IPS DF 6.9 (cell line): ENCODE data around the gene ASXL1.
A peak's percentile ranks its signal among the peaks of the same experiment; 100 is the strongest.
"Not testable (repeated sequence)": the region's sequence is repeated elsewhere in the genome, so short reads cannot be mapped to it uniquely, and the experiment has no call there.

Source experiments
- DNase-seq: peaks from one replicate; pipeline ENCODE4 v3.0.0-alpha.2; 2013; ENCODE audit warnings: low read depth, low spot score
- H3K27ac ChIP-seq: one replicate; pipeline ENCODE4 v1.5.1; 2013; ENCODE audit warnings: low read length, control low read depth
- H3K27me3 ChIP-seq: 2 replicates; pipeline ENCODE4 v1.6.1; 2013; ENCODE audit warnings: mild to moderate bottlenecking, low read length; ENCODE audit not compliant: control insufficient read depth, insufficient read depth
- H3K36me3 ChIP-seq: 2 replicates; pipeline ENCODE4 v1.6.1; 2013; ENCODE audit warnings: low read length; ENCODE audit not compliant: control insufficient read depth, insufficient read depth
- H3K4me1 ChIP-seq: 2 replicates; pipeline ENCODE4 v1.6.1; 2013; ENCODE audit warnings: low read length; ENCODE audit not compliant: control insufficient read depth, insufficient read depth
- H3K4me3 ChIP-seq: 2 replicates; pipeline ENCODE4 v1.5.1; 2013; ENCODE audit warnings: mild to moderate bottlenecking, low read length
- H3K9me3 ChIP-seq: 2 replicates; pipeline ENCODE4 v1.6.1; 2013; ENCODE audit warnings: low read length, inconsistent platforms; ENCODE audit not compliant: control insufficient read depth, insufficient read depth
- WGBS: extraction: QIAGEN DNeasy Blood & Tissue Kit; methylation state at CpG from one replicate; pipeline ENCODE4 v1.1.7; 2013; ENCODE audit warnings: mixed read lengths, missing lambda C conversion rate; ENCODE audit not compliant: insufficient read length, insufficient coverage; 5-methylcytosine and 5-hydroxymethylcytosine counted together

Gene ASXL1

DNA sequence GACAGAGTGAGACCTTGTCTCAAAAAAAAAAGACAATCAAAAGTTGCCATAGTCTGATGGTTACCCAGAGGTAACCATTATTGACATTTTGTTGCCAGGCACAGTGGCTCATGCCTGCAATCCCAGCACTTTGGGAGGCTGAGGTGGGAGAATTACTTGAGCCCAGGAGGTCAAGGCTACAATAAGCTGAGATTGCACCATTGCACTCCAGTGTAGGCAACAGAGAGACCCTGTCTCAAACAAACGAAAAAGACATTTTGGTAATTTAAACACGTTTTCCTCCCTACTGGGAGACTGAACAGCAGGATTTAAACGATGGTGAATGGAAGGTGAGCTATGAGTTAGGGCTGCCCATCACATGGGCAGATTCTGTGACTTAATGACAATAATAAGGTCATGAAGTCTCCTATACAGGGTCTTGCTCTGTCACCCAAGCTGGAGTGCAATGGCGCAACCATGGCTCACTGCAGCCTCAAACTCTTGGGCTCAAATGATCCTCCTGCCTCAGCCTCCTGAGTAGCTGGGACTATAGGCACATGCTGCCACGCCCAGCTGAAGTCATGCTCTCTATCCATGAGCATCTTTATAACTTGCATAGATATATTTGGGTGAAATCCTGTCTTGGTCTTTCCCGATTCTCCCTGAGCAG is 4.2 kb upstream of the ASXL1 start:
- Histone ChIP-seq H3K27me3 (no peaks in the 10 kb centered on the region), H3K36me3 (no peaks in the 10 kb centered on the region), H3K27ac (no peak overlapping the region), H3K4me1 (no peaks in the 10 kb centered on the region), H3K9me3 (no peaks in the 10 kb centered on the region; the same call in 1 of the 2 replicates), H3K4me3 (no peak overlapping the region)
- no CpG with 5 or more reads among the region's 6 CpGs for WGBS
- DNase-seq = no peak

DNA sequence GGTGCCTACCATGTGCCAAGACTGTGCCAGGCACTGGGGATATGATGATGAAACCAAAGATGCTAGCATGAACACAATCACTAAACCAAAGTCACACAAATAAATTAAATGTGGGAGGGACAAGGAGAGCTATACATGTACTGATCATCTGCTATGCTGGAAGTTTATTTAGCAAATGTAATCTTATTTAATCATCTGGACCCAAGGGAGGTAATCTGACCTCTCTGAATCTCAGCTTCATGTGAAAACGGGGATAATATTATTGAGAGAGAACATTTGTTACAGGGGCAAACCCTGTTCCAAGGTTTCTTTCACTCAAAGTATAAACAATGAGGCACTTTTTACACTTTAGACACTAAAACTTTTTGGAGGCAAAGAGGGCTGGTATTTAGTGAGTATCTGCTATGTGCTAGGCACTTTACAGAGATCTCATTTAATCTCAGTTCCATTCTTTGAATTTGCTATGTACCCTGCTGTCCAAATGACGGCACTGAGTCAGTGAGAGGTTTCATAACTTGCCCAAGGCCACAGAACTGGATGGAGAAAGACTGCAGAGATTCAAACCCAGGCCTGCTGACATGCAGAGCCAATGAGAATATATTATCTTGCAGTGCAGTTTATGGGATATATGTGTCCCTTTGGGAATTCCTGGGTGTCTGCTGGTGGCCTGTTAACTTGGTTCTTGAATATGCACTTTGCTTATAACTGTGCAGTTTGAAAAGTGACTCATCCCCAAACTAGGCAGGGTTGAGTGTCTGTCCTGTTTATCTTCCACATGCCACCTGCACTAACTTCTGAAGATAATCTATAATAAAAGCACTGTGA is 3.3 kb upstream of the ASXL1 start:
- H3K4me1 ChIP-seq = no peaks in the 10 kb centered on the region
- H3K36me3 ChIP-seq = no peaks in the 10 kb centered on the region
- H3K27me3 ChIP-seq = peaks cover 4% of the 10 kb centered on the region; the same call in 1 of the 2 replicates
- no CpG with 5 or more reads among the region's 2 CpGs for WGBS
- H3K9me3 ChIP-seq = no peaks in the 10 kb centered on the region; the same call in 1 of the 2 replicates
- no peak for DNase-seq
- no peak overlapping the region for H3K27ac ChIP-seq
- H3K4me3 ChIP-seq = no peak overlapping the region

DNA sequence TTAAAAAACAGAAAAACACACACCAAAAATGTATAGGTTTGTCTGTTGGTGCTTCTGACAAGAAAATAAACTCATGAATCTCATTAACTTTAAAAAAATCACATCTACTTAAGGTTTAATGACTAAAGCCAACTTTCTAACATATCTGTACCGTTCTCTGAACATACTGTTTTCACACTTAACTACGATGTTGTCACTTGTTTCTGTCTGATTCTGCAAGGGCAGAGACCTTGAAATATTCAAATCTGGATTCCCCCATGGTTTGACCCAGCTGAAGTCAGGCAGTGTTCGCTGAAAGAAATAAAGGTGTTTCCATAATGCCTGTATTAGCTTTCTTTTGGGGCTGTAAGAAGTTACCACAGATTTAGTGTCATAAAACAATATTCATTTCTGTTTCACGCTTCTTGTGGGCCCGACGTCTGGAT is 2.7 kb upstream of the ASXL1 start:
- WGBS = no CpG with 5 or more reads among the region's 6 CpGs
- Histone ChIP-seq H3K9me3 (no peaks in the 10 kb centered on the region; the same call in 1 of the 2 replicates), H3K27me3 (peaks cover 8% of the 10 kb centered on the region), H3K4me3 (no peak overlapping the region), H3K27ac (no peak overlapping the region), H3K36me3 (no peaks in the 10 kb centered on the region), H3K4me1 (no peaks in the 10 kb centered on the region)
- DNase-seq = no peak

- H3K36me3 ChIP-seq, H3K27ac ChIP-seq, DNase-seq, H3K9me3 ChIP-seq, H3K4me3 ChIP-seq, H3K4me1 ChIP-seq: not testable (repeated sequence)
- peaks cover 11% of the 10 kb centered on the region for H3K27me3 ChIP-seq
- no CpG with 5 or more reads among the region's 7 CpGs for WGBS
These were observed 2.1 kb upstream of the ASXL1 start for GRCh38 chr20:32355907-32356621.

GRCh38 chr20:32356622-32357374 is 1.3 kb upstream of the ASXL1 start:
- Histone ChIP-seq H3K36me3 (no peaks in the 10 kb centered on the region), H3K4me1 (no peaks in the 10 kb centered on the region), H3K27ac (no peak overlapping the region), H3K9me3 (no peaks in the 10 kb centered on the region; the same call in 1 of the 2 replicates), H3K4me3 (no peak overlapping the region), H3K27me3 (peaks cover 12% of the 10 kb centered on the region)
- no CpG with 5 or more reads among the region's 13 CpGs for WGBS
- no peak for DNase-seq

GRCh38 chr20:32357375-32357868 is 709 bp upstream of the ASXL1 start:
- no peak for DNase-seq
- no peaks in the 10 kb centered on the region for H3K4me1 ChIP-seq

DNA sequence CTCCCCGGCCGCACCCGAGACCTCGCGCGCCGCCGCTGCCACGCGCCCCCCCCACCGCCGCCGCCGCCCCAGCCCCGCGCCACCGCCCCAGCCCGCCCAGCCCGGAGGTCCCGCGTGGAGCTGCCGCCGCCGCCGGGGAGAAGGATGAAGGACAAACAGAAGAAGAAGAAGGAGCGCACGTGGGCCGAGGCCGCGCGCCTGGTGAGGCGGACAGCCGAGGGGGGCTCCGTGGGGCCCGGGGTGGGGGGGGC is 426 bp downstream of the ASXL1 start:
- H3K4me1 ChIP-seq = no peaks in the 10 kb centered on the region
- H3K4me3 ChIP-seq = peak overlapping the region; percentile 86
- no peaks in the 10 kb centered on the region for H3K36me3 ChIP-seq
- H3K9me3 ChIP-seq = no peaks in the 10 kb centered on the region; the same call in 1 of the 2 replicates
- no peak overlapping the region for H3K27ac ChIP-seq
- DNase-seq = no peak
- WGBS = no CpG with 5 or more reads among the region's 35 CpGs
- H3K27me3 ChIP-seq = peaks cover 15% of the 10 kb centered on the region

More at GRCh38 chr20:32357375-32357868, 709 bp upstream of the ASXL1 start:
- Histone ChIP-seq H3K27ac (no peak overlapping the region), H3K36me3 (no peaks in the 10 kb centered on the region), H3K9me3 (no peaks in the 10 kb centered on the region; the same call in 1 of the 2 replicates), H3K4me3 (peak overlapping the region; percentile 37; the same call in 1 of the 2 replicates), H3K27me3 (peaks cover 15% of the 10 kb centered on the region)
- WGBS = no CpG with 5 or more reads among the region's 11 CpGs

- no CpG with 5 or more reads among the region's 46 CpGs for WGBS
- Histone ChIP-seq H3K4me3 (peak overlapping the region; percentile 86; the same call in 1 of the 2 replicates), H3K36me3 (no peaks in the 10 kb centered on the region), H3K9me3 (no peaks in the 10 kb centered on the region; the same call in 1 of the 2 replicates), H3K27ac (no peak overlapping the region), H3K27me3 (peaks cover 15% of the 10 kb centered on the region), H3K4me1 (no peaks in the 10 kb centered on the region)
- DNase-seq = peak; percentile 82
These were observed 927 bp downstream of the ASXL1 start for GRCh38 chr20:32358883-32359632.

GRCh38 chr20:32359633-32360332 is 1.7 kb downstream of the ASXL1 start:
- H3K27ac ChIP-seq = no peak overlapping the region
- no peaks in the 10 kb centered on the region for H3K36me3 ChIP-seq
- WGBS = no CpG with 5 or more reads among the region's 11 CpGs
- H3K27me3 ChIP-seq = peaks cover 15% of the 10 kb centered on the region
- no peak for DNase-seq
- H3K4me1 ChIP-seq = no peaks in the 10 kb centered on the region
- peak overlapping the region; percentile 1; the same call in 1 of the 2 replicates for H3K4me3 ChIP-seq
- no peaks in the 10 kb centered on the region; the same call in 1 of the 2 replicates for H3K9me3 ChIP-seq
